Ectodermal cell (in vitro differentiated cells): ENCODE measurements around the gene MTG2.

Experiments used
- H3K27ac ChIP-seq: 2 replicates; pipeline ENCODE4 v1.7.0; 2013; ENCODE audit warnings: mild to moderate bottlenecking, low read depth, low read length; ENCODE audit not compliant: insufficient read depth, poor library complexity, severe bottlenecking
- H3K27me3 ChIP-seq: 2 replicates; pipeline ENCODE4 v1.7.0; 2013; ENCODE audit warnings: mild to moderate bottlenecking, low read length; ENCODE audit not compliant: insufficient read depth, control insufficient read depth, poor library complexity, severe bottlenecking
- H3K36me3 ChIP-seq: one replicate; pipeline ENCODE4 v1.7.0; 2013; ENCODE audit warnings: low read length; ENCODE audit not compliant: control insufficient read depth, insufficient read depth
- H3K4me1 ChIP-seq: one replicate; pipeline ENCODE4 v1.7.0; 2013; ENCODE audit warnings: low read length; ENCODE audit not compliant: control insufficient read depth, insufficient read depth
- H3K4me3 ChIP-seq: 2 replicates; pipeline ENCODE4 v1.7.0; 2013; ENCODE audit warnings: low read depth, low read length, control low read depth; ENCODE audit not compliant: insufficient read depth
- H3K9me3 ChIP-seq: 2 replicates; pipeline ENCODE4 v1.7.0; 2013; ENCODE audit warnings: mild to moderate bottlenecking, low read length, moderate library complexity; ENCODE audit not compliant: control insufficient read depth
- WGBS, 2 experiments: methylation state at CpG; one replicate each; pipeline ENCODE4 v1.1.7; 2013; ENCODE audit warnings: missing lambda C conversion rate in 2 of 2; 5-methylcytosine and 5-hydroxymethylcytosine counted together

The MTG2 gene

DNA sequence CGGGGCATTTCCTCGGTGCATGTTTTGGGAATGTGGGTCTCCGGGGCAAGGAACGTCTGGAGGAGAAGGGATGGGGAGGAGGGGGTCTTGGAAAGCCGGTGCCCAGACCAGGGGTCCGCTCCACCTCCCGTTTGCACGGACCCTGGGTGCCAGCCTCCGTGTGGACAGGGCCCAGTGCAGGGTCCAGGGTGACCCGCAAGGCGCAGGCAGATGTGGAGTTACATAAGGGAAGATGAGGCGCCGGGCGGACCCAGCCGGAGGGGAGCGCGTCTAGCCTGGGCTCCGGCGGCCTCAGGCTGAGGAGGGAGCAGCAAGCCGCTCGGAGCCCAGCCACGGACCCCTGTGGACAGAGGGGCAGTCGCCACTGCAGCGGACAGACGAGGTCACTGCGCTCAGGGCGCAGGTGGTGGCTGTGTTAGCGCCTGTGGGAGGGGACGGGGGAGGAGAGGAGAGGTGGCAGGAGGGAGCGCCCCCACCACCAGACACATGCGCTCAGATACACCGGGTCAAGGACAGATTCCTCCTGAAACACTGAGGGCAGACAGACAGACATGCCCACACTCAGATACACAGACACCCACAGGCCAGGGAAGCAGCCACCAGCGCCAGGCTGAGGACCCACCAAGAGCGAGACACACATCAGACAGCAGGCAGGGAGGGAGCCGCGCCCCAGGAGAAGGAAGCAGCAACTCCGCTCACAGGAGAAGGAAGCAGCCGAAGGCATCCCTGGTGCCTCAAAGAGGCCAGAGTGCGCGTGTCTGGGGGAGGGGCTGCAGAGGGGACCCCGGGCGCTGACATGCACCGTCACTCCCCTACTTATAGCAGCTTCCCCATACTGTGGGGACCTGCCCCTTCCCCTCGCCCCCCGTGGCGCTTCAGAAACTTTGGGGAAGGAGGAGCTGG lies 38.1 kb downstream of the MTG2 start:
- Histone ChIP-seq H3K4me3 (no peak overlapping the region), H3K9me3 (no peaks in the 10 kb centered on the region), H3K36me3 (no peaks in the 10 kb centered on the region), H3K27ac (no peak overlapping the region), H3K4me1 (peaks cover 24% of the 10 kb centered on the region), H3K27me3 (peaks cover 87% of the 10 kb centered on the region)
- 4% methylated on average over 46 of the region's 46 CpGs for WGBS, 2 experiments

DNA sequence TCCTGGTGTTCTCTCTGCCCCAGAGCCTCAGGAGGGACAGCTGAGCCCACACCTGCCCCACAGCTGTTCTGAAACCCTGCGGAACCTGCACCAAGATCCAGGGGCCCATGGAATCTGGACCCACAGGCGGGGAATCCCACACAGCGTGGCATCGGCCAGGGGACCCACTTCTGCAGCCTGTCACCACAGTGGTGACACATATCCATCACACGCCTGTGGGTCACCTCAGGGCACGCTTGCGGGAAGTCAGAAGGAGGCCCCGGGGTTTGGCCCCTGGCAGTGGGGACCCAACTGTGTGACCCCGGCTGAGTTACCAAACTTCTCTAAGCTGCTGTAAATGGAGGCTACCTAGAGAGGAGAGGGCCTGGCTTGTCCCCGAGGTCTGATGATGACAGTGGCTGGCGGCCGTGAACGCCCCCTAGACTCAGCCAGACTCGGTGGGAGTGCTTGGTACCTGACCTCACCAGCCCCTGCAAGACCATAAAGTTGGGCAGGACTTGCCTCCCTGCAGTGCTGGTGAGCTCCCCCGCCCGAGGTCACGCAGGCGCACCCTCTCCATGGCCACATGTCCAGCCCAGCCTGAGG lies 39.5 kb downstream of the MTG2 start:
- H3K4me1 ChIP-seq = peaks cover 24% of the 10 kb centered on the region
- 87 to 90% methylated on average over 18 of the region's 18 CpGs for WGBS, 2 experiments

DNA sequence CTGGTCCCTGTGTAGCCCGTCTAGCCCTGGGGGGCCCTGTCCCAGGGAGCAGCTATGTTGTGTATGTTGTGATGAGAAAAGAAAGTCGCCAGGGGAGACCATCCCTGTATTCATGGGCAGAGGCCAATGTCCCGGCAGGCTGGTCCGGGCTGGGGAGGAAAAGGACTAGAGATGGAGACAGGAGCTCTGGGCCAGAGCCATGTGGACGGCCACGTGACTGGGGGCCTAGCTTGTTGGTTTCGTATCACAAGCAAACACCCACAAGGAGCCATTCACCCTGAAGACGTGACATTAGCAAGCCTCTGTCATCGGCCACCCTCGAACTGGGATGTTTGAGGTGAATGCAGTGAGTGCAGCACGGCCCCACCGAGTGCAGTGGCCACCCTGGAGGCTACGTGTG lies 40.1 kb downstream of the MTG2 start:
- Histone ChIP-seq H3K27me3 (peaks cover 67% of the 10 kb centered on the region), H3K36me3 (no peaks in the 10 kb centered on the region), H3K4me1 (peaks cover 25% of the 10 kb centered on the region), H3K4me3 (no peak overlapping the region), H3K27ac (no peak overlapping the region), H3K9me3 (no peaks in the 10 kb centered on the region)
- 82 to 84% methylated on average over 13 of the region's 13 CpGs for whole genome bisulfite sequencing, 2 experiments

More for the DNA sequence above, 39.5 kb downstream of the MTG2 start:
- H3K4me3 ChIP-seq = no peak overlapping the region
- H3K27me3 ChIP-seq = peaks cover 73% of the 10 kb centered on the region
- no peak overlapping the region for H3K27ac ChIP-seq
- no peaks in the 10 kb centered on the region for H3K9me3 ChIP-seq
- H3K36me3 ChIP-seq = no peaks in the 10 kb centered on the region

DNA sequence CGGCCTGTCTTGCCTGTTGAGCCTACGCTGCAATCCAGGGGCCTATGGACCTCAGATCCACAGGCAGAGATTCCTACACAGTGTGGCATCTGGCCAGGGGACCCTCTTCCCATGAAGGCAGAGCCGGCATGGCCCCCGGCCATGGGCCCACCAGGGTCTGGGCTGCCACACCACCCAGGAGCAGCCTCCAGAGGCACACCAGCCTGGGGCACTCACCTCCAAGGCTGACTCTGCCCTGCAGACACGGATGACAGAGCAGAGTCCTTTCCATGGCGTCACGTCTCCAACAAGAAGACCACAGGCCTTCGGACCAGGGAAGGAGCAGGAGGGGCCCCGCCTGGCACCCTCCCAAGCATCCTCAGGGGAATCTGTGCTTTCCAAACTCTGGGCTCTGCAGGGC lies 40.7 kb downstream of the MTG2 start:
- Histone ChIP-seq H3K4me3 (no peak overlapping the region), H3K9me3 (no peaks in the 10 kb centered on the region), H3K27me3 (peaks cover 61% of the 10 kb centered on the region), H3K4me1 (peaks cover 25% of the 10 kb centered on the region), H3K27ac (no peak overlapping the region), H3K36me3 (no peaks in the 10 kb centered on the region)
- 89 to 91% methylated on average over 9 of the region's 9 CpGs for WGBS, 2 experiments

DNA sequence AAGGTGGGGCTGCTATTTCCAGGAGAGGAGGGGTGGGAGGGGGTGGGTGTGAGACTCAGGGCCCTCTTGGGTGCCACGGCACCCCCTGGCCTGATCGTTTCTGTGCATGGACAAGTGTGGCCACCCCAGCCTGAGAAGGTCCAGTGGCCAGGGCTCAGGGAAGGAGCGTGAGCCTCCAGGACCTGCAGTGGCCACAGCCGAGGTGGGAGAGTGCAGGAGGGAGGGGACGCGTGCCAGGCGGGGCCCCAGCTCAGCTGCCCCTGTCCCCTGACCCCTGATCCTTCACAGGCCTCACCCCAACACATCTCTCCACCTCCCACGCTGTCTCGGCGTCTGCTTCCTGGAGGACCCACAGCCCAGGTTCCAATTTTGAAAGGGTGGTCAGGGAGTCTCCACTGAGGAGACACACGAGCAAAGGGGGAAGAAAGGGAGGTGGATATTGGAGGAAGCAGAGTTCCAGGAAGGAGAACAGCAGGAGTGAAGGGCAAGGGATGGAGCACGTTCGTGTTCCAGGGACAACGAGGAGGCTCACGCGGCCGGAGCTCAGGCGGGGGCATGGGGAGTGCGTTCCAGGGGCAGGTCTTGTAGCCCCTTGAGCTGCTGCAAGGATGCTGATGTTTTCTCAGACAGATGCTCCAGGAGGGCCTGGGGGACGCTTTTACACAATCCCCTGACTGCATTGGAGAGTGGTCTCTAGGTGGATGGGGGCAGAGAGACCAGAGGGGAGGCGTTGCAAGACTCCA lies 41.5 kb downstream of the MTG2 start:
- H3K27me3 ChIP-seq = peaks cover 54% of the 10 kb centered on the region
- H3K27ac ChIP-seq = no peak overlapping the region
- WGBS, 2 experiments = 75 to 79% methylated on average over 21 of the region's 21 CpGs
- no peak overlapping the region for H3K4me3 ChIP-seq
- peaks cover 19% of the 10 kb centered on the region for H3K4me1 ChIP-seq
- H3K36me3 ChIP-seq = no peaks in the 10 kb centered on the region
- H3K9me3 ChIP-seq = no peaks in the 10 kb centered on the region

DNA sequence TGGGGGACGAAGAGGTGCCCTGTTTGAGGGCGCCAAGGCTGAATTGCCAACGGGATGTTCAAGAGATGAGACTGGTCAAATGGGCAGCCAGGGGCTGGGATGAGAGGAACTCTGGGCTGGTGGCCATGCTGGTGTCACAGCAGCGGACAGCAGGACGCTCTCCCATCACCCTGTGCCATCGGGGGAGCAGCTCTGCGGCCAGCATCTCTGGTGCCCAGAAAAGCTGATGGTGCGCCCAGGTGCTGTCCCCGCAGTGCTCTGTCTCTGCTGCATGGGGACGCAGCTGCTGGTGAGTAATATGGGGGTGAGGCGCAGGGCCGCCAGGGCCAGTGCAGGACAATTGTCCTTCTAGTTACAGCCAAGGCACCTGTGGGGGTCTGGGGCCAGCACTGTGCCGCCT lies 42.2 kb downstream of the MTG2 start:
- 92% methylated on average over 13 of the region's 13 CpGs for WGBS, 2 experiments
- no peak overlapping the region for H3K4me3 ChIP-seq
- H3K27ac ChIP-seq = no peak overlapping the region
- H3K27me3 ChIP-seq = peaks cover 46% of the 10 kb centered on the region
- H3K36me3 ChIP-seq = no peaks in the 10 kb centered on the region
- H3K4me1 ChIP-seq = peaks cover 16% of the 10 kb centered on the region
- H3K9me3 ChIP-seq = no peaks in the 10 kb centered on the region

DNA sequence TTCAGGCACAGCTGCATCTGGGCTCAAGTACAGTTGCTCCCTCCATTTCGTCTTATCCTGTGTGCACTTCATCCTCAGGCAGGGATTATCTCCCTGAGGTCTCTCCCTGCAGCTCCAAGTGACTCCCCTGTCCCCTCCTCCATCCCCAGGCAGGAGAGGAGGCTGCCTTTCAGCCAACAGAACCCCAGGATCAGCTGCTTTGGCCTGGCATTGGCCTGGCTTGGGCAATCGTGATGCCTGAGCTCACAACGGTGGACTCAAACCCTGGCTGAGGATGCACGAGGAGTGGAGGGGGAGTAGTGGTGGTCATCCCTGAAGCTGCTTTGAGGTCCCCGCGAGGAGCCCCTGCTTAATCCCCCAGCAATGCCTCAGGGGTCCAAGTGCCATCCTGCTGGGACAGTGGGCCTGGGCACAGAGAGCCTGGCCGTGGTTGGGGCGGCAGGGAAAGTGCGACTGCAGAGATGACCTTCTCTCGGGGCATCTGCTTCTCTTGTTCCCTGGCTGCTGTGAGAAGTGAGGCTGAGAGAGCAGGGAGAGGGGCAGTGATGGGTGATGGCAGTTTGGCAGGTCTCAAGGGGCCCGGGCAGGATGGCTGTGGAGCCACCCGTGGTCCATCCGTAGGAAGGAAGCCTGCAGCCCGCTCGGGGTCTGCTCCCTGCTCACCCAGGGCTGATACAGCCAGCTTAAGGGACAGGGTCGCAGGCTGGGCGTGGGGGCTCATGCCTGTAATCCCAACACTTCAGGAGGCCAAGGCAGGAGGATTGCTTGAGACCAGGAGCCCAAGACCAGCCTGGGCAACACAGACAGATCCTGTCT lies 43.2 kb downstream of the MTG2 start:
- Histone ChIP-seq H3K4me3 (no peak overlapping the region), H3K4me1 (peaks cover 10% of the 10 kb centered on the region), H3K9me3 (no peaks in the 10 kb centered on the region), H3K36me3 (no peaks in the 10 kb centered on the region), H3K27me3 (peaks cover 37% of the 10 kb centered on the region), H3K27ac (no peak overlapping the region)
- WGBS, 2 experiments = 86 to 90% methylated on average over 17 of the region's 17 CpGs

DNA sequence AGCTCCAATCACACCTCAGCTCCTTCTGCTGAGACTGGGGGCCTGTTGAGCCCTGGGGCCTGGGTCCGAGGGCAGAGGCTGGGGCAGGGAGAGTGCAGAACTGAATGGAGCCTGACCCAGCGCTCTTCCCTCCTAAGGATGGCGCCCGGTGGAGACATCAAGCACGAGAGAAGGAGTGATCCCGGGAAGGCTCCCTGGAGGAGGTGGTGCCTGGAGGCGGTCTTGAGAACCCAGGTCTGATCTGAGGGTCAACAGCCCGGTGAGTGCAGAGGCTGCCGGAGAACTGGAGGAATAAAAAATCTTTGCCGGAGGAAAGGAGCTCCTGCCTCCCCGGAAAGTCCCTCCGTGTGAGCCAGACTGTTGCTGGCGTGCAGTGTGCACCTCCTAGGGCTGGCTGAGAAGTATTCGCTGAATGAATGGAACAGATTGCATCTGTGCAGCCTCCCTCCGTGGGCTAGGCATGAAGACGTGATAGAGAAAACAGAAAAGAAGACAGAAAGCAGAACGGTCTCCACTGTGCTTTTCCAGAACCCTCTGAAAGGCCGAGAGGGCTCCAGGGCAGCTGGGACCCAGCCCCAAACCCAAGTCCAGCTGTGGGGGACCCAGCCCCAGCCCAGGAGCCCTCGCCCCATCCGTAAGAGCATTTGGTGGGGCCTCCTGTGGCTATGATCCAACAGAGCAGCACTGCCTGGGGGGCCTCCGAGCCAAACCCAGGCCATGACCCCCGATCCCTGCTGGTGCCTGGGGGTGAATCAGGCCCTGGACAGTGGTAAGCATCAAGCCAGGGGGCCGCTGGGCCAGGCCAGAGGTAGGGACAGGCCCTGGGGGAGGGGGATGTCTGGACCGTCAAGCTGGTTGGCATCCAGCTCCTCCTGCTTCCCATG lies 44.1 kb downstream of the MTG2 start:
- no peak overlapping the region for H3K4me3 ChIP-seq
- peaks cover 28% of the 10 kb centered on the region for H3K27me3 ChIP-seq
- peaks cover 4% of the 10 kb centered on the region for H3K4me1 ChIP-seq
- H3K9me3 ChIP-seq = no peaks in the 10 kb centered on the region
- H3K36me3 ChIP-seq = no peaks in the 10 kb centered on the region
- 83 to 88% methylated on average over 24 of the region's 24 CpGs for WGBS, 2 experiments
- H3K27ac ChIP-seq = no peak overlapping the region

DNA sequence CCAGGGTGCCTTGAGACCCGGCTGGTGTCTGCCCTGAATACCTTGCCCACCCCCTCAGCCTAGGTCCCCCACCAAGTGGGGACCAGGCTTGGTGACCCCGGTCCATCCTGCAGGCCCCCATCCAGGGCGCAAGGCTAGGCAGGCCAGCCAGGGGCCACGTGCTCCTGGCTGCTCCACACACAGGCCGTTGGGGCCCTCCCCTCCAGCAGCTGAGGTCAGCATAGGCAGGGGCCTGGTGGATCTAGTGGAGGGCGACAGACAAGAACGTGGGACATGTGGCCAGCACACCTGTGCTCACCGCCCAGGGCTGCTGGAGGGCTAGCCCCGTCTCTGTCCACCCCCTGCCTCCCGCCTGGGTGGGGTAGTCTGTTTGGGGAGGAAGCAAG lies 44.8 kb downstream of the MTG2 start:
- H3K4me3 ChIP-seq = no peak overlapping the region
- peaks cover 22% of the 10 kb centered on the region for H3K27me3 ChIP-seq
- 82 to 85% methylated on average over 10 of the region's 10 CpGs for WGBS, 2 experiments

More for the DNA sequence above, 44.8 kb downstream of the MTG2 start:
- Histone ChIP-seq H3K4me1 (peaks cover 4% of the 10 kb centered on the region), H3K27ac (no peak overlapping the region), H3K36me3 (no peaks in the 10 kb centered on the region), H3K9me3 (no peaks in the 10 kb centered on the region)
